ENCODE results near the gene FAM76B.

Gene FAM76B

DNA sequence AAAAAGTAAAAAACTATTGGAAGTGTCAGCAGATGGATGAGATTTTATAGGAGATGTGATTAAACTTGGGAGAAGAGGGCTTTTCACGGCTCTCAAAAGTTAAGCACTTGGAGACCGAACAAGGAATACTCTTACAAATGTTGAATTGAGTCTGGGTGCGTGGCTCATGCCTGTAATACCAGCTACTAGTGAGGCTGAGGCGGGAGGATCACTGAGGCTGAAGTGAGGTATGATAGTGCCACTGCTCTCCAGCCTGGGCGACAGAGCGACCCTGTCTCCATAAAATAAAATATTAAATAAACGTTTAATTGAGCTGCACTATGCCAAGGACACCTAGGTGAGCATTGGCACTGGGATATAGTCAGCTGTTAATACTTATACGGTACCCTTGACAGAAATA, 2.6 kb upstream of the FAM76B start:
- DNase-seq (ENCODE audit: low read depth), result no peak

DNA sequence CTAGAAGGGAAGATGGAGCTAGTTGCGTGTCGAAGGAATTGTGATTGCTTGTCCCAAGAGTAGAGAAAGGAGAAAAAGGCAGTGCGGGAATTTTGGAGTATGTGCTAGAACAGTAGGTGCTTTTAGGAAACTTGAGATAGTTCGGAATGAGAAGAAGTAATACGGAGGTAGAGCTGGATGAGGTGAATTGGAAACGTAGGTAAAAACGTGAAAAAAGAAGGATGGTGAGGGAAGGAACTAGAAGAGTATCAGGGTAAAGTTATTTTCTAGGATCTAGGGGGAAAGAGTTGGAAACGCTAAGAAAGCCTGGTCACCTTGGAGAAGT, 2.1 kb upstream of the FAM76B start:
- DNase-seq (ENCODE audit: low read depth), result no peak

DNA sequence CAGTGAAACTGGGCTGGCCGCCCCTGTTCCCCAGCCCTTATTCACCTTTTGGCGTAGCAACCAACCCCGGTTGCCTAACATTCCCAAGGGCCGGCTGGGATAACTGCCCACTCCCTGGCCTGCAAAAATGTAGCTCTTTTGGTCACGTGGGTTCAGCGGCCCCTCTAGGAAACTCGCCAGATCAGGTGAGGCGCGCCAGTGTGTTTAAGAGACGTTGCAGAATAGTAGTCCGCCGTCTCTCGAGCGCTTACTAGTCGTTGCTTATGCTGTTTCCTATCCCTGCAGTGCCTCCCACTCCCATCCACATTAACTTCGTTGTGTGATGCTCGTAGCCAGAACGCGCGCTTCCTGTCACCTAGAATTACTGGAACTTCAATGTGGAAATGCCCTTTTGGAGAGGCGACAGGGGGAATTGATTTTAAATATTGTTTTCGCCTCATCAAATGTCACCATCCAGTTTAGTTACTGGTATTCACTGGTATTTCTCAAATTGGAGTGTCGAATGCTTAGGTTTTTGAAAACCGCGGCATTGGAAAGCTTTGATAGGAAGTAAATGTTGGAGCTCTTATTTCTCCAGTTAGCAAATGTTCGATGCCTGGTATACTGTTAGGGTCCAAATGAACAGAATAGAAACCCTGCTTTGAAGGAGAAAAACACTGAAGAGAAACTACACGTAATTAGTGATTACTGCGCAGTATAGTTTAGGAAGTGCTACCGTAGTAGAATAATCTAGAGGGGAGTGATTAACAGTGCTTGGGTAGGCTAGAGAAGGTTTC, 1.5 kb upstream of the FAM76B start:
- DNase-seq (ENCODE audit: low read depth), result peak; percentile 17

DNA sequence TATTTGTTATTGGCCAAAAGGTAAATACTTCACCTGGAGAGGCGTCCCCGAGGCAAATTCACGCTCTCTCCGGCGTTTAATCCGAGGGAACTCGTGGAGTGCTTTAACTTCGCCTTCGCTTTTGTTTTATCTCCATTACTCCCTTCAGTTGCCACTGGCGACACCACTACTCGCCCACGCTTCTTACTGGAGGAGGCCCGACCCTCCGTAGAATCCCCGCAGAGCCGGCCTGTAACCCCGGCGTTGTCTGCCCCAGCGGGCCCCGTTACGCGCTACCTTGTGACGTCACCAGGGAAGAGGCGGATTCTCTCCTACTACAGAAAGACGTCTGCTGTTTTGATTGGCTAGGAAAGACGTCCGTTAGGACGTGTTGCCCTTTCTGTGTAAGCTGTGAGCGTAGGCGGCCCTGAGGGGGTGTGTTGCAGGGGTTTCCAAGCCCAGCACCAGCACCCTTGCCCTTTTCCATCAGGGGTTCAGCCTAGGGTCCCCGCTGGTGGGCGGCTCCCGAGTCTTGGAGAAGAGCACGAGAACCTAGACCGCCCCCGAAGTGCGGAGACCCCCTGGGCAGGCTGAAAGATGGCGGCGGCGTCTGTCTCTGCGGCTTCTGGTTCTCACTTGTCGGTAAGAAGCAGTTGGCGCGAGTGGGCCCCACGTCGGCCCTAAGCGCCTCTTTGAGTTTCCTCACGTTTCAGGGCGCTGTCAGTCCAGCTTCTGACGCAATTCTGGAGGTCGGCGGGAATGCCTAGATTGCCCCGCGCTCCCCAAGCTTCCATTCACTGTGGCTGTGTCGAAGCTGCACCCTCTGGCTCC, 746 bp upstream of the FAM76B start, which contains the start of gene CEP57:
CEP57 (plus strand) TSS at position 376 of the 810 bp plus-strand sequence; CDS start at position 577, 201 bp downstream.
- DNase-seq (ENCODE audit: low read depth), result peak; percentile 83

DNA sequence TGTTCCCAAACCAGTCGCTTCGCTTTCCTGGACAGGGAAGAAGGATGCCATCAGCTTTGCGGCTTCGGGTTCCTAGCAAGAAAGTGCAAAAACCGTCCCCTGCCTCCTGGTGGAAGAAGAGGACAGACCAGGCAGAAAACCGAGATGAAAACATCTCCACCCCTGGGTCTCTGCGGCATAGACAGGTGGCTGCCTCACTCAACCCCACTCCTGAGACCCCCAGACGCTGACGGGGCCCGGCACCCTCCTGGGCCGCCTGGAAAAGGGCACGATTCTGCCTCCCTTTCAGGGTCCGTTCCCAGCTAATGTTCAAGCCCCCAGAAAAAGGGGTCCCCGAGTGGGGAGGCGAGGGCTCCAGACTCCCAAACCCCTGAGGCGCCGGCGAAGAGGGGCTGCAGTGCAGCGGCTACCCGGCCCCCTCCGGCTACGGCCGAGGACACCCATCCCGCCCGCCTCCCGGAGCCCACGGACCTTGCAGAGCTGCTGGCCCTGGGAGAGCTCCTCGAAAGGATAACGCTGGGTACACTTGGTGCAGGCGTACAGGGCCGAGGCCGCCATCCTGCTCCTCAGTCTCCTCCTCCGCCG, 569 bp downstream of the FAM76B start:
- DNase-seq (ENCODE audit: low read depth), result peak; percentile 6

DNA sequence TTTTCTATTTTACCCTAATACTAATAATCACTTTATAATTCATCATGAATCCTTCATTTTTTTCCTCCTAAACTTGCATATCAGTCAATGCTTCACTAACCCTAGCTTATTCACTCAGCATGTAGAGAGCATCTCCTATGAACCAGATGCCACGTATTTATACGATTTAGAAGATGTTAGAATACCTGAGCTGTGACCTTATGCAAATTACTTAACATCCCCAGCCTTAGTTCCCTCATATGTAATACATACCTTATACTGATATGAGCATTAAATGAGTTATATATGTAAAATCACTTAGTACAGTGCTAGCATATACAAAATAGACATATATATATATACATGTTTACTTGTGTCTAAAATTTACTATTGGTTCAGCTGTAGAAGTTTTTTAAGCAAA, 9.0 kb downstream of the FAM76B start:
- no peak for DNase-seq (ENCODE audit: low read depth)

DNA sequence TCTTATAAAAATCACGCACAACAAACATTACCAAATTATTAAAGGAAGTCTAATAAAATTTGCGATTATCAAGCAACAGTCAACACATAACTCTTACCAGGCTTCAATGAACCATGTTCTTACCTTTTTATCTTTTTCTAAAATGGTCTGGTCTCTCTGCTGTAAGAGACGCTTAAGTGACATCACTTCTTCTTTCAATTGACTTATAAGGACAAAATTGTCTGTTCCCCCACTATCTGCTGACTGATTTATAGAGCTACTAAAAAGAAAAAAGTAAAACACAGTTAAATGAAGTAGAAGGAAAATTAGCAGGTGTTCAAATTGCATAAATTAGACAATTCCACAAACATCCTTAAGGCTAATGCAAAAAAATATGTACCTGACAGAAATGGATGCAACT, 10.9 kb downstream of the FAM76B start:
- DNase-seq (ENCODE audit: low read depth), result no peak

DNA sequence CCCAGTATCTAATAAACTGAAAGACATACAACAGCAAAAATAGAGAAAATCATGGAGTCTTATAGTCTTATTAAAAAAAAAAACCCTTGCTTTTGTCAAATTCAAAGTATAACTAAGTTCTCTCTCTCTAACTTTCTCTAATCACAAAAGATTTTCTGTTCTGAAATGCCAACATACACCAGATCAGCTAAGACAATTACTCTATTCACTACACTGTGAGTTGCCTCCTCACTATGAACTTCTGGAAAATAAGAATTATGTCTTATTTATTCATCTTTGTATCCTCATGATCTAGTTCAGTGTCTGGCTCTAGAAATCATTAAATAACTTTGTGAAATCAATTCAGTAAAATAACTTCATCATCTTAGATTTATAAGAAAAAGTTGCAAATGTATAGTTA, 12.7 kb downstream of the FAM76B start:
- DNase-seq (ENCODE audit: low read depth), result no peak

DNA sequence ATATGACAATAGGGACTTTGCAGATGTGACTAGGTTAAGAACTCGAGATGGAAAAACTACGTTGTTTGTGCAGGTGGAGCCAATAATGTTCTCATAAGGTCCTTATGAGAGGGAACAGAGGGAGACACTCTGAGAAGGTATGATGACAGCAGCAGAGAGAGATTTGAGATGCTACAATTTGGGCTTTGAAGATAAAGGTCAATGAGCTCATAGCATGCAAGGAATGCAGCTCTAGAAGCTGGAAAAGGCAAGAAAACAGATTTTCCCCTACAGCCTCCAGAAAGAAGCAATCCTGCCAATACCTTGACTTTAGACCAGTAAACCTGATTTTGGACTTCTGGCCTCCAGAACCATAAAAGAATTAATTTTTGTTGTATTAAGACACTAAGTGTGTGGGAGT, 21.1 kb downstream of the FAM76B start:
- no peak for DNase-seq (ENCODE audit: low read depth)

DNA sequence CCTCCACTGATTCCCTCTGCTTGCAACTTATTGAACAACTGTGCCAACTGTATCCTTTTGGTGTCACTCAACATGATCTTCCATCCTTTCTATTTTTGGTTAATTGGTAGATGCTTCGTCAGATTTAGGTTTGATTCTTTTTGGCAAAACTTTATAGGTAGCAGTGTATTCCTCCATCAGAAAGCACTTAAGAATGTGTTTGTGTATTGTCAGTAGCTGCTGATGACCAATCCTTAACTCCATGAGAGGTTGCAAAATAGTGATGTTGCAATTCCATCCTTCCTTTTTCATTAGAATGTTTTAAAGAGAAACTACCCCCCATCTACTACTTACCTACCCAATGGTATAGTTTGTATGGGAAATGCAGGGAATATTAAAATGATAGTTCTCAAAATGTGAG, 22.1 kb downstream of the FAM76B start:
- no peak for DNase-seq (ENCODE audit: low read depth)

DNA sequence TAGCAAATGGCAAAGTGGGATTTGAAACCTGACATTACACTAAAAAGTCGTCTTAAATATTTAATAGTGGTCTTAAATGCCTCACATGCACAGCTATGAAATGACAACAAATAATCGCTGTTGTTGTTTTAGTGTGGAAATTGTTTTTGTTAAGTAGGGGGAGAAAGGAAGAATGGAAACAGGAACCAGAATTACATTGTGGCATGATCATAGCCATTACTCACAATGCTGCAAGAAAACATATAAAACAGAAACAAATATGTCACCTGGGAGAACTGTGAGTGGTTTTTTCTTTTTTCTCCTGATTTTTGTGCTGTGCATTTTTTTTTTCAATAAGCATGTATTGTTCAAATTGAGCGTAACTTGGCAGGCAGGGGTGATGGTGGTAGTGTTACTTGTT, 22.9 kb downstream of the FAM76B start:
- DNase-seq (ENCODE audit: low read depth), result no peak

DNA sequence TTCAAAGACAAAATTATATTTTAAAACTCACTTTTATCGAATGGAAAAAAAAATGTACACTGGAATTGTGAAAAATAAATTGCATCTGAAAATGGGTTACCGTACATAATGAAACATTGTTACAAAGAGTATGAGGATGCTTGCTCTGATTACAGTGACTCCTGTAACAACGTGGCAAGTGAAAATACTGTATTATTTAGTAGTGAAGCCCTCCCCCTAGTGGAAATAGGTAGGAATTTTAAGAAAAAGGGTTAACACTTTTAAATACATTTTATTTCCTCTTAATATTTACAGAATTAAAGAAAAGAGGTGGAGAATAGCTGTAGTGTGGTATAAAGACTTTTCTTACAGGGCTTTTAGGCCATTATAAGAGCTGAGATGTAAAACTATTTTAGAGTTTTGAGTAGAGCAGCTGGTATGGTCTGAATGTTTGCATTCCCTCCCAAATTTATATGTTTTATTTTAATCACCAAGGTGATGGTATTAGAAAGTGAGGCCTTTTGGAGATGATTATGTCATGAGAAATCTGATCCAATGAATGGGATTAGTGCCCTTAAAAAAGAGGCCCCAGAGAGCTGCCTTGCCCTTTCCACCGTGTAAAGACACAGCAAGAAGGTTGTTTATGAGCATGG, 25.2 kb downstream of the FAM76B start:
- DNase-seq (ENCODE audit: low read depth), result no peak

DNA sequence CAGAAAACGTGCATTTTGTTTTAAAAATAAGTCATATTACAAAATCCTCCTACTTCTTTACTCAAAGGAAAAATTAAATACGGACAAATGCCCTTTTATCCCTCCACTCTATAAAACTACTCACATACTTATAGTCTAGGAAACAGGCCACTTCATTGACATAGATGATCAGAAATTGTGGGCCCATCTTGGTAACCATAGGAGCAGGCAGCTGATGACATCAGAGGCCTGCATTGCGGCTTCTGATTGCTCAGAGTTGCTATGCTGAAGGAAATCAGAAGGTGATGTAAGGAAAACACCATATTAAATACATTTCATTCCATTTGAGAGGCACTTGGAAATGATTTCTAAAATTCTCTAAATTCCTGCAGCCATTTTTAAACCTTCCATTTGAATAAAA, 27.0 kb downstream of the FAM76B start:
- DNase-seq (ENCODE audit: low read depth), result no peak

DNA sequence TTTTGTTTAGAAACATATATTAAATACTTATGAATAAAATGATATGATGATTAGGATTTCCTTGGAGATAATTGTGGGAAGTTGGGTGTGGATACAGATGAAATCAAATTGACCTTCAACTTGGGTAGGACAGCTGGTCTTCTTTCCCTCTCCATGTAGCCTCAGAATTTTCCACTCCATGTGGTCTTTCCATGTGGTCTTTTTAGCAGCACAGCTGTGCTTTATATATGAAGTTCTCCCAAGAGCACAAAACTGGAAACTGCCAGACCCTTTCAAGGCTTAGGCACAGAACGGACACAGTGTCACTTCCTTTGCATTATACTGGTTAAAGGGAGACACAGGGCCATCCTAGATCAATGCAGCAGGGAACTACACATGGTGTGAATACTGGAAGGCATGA, 28.6 kb downstream of the FAM76B start:
- no peak for DNase-seq (ENCODE audit: low read depth)

DNA sequence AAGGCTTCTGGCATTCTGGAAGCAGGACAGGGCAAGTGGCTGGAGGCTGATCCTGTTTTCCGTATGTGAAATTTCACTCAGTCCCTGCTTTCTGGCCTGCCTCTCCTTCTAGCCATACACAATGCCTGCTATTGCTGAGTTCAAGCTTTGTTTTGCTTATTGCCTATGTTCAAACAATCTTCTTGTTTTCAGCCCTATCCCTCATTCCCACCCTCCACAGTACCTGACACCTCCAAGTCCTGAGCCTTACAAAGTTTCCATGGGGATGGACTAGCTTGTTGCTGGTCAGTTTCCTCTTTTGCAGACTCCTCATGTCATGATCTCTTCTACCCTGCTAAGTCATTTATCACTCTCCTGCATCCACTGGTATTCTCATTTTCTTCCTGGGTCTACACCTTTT, 38.1 kb downstream of the FAM76B start:
- no peak for DNase-seq (ENCODE audit: low read depth)

DNA sequence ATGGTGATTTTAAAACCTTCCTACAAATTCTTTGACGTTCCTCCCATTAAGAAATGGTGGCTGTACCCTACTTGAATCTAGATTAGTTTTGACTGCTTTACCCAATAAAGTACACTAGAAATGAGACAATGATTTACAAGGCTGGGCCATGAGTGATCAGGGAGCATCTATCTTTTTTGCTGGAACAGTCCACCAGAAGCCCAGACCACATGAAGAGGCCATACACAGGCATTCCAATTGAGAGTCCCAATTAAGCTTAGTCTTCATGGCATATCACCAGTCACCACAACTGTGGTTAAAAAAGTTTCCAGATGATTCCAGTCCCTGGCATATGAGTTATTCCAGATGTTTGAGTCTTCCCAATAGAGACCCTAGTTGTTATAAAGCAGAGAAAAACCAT, 39.5 kb downstream of the FAM76B start:
- DNase-seq (ENCODE audit: low read depth), result no peak

DNA sequence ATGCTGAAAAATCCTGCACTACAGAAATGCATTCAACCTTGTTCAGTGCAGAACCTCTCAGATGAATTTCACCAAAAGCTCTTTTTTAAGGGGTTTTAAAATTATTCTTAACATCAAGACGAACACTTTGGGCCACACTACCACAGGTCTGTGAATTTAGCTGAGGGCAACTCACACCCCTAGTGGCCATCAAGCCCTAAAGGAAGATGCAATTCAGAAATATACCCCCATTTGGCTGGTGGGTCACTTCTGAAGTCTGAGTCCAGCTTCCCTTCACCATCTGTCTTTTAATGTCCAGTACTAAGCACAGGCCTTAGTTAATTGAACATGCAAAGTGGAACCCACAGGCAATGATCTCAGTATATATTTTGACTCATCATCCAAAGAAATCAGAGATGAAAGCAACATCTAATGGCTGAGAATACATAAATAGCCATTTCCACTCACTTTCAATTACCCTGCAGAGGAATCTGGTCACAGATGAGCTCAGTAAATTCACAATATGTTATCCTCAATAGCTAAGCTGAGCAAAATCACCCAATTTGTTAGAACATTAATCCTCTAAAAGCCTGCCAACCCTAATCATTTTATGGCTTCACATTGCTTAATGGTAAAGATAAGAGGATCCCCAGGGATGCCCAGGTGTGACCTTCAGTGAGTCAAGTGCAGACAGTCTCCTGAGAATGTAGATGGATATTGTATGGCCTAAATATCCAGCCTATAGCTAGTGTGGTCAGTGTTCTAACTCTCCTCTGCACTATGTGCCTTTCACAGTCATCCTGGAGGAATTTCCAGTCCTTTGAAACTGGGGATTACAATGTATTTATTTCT, 50.3 kb downstream of the FAM76B start:
- DNase-seq (ENCODE audit: low read depth), result no peak

DNA sequence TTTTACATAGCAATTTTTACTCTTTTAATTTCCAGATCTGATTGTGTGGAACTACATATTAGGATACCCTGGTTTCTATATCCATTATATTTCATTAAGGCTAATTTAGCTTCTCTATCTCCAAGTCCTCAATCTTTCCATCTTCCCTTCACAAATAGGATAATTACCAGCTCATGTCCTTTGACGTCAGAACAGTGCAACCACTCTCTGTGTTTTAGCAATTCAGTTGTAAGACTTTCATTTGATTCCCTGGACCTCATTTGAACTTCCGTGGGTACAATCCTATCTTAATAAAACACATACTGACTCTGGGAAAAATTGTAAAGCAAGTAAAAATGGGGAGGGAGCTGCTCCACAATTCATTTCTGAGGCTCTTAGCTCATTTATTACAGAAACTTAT, 52.8 kb downstream of the FAM76B start:
- DNase-seq (ENCODE audit: low read depth), result no peak

DNA sequence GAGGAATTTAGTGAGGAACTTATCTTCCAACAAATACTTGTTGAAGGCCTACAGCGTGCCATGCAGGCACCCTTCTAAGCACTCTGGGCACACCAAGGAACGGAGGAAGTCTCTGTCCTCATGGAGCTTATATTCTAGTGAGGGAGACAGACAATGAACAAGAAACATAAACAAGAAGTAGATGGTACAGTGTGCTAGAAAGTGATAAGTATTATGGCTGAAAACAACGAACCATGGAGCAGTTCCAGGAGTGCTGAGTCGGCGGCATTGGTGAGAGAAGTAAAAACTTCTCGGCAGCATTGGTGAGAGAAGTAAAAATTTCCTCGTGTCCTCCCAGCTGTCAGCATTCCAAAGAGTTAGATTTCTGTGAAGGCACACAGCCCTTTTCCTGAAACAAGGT, 53.2 kb downstream of the FAM76B start:
- DNase-seq (ENCODE audit: low read depth), result no peak

DNA sequence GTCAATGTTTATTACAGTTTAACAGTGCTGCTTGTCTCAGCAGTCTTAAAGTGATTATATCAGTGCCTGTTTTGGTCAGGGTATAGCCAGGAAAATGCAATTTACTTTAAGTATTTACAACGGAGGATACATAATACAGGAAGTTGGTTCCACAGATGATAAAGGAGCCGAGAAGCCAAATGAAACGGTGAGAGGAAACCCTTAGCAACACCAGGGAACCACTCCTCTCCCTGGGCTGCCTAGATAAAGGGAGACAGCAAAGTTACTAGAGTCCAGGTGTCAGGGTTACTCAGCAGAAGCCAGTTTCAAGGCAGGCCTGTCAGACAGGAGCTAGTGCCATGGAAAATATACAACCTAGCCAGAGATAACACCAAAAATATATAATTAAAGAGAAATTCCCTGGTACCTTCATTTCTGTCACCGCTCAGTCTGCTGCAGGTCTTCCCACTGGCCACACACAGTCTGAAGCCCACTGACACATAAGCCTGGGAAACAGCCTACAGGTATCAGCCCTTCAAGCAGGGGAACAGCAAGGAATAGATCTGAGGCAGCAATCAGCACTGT, 55.5 kb downstream of the FAM76B start:
- DNase-seq (ENCODE audit: low read depth), result no peak

DNA sequence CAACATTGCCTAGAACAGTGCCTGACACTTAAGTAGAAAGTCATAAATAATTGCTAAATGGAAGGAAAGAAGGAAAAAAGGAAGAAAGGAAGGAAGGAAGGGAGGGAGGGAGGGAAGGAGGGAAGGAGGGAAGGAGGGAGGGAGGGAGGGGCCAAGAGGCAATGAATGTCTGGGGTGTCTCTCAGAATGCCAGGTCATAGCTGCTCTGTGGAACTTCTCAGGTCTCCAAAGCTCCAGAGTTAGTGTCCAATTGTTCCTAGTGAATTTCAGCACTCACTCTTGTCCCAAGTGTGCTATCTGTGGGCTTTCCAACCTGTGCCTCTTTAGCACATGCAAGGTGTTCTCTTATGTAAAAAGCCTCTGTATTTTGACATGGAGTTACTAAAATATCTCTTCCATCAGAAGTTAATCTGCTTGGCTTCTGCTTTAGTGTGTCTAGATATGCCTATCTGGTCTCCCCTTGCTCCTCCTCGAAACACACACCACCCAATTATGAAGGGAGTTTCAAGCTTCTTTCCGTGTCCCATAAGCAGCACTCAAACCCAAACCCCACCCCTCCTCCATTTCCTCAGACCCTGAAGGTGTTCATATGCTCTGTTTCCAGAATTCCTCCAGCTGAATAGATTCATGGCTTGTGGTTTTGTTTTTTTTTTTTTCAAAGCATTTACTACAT, 56.5 kb downstream of the FAM76B start:
- DNase-seq (ENCODE audit: low read depth), result no peak
